HL-60/S4 treated with retinoic acid at 250 ng/mL for 4 days and 3 days (cell line): ENCODE results near the gene KRTAP9-2.
"Not testable (repeated sequence)": the region's sequence is repeated elsewhere in the genome, so short reads cannot be mapped to it uniquely, and the experiment has no call there.

Experiments used
- in situ Hi-C: fragments of 300-500 bp; cut with MboI; formaldehyde crosslinking; loops from 2 replicates; pipeline ENCODE4 v1.7.0; 2022; ENCODE audit warnings: low sequenced_read_pairs

KRTAP9-2 gene

DNA sequence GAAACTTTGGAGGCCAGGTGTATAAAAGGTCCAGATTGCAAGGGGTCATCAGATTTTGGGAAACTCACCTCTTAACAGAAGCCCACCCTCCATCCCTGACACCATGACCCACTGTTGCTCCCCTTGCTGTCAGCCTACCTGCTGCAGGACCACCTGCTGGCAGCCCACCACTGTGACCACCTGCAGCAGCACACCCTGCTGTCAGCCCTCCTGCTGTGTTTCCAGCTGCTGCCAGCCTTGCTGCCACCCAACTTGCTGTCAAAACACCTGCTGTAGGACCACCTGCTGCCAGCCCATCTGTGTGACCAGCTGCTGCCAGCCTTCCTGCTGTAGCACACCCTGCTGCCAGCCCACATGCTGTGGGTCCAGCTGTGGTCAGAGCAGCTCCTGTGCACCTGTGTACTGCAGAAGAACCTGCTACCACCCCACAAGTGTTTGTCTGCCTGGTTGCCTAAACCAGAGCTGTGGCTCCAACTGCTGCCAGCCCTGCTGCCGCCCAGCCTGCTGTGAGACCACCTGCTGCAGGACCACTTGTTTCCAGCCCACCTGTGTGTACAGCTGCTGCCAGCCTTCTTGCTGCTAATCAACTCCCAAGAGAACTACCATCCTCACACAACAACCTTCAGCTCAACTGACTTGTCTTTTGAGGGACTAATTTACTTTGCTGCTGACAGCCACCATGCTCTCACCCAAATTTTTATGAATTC is 6.1 kb downstream of the KRTAP9-2 start, which contains the start of gene KRTAP9-3:
Gene KRTAP9-3, plus strand, starts transcription at position 51 of the 707 bp plus-strand sequence. Its CDS starts 53 bp downstream, at position 104.
- in situ Hi-C loops, result not testable (repeated sequence)

DNA sequence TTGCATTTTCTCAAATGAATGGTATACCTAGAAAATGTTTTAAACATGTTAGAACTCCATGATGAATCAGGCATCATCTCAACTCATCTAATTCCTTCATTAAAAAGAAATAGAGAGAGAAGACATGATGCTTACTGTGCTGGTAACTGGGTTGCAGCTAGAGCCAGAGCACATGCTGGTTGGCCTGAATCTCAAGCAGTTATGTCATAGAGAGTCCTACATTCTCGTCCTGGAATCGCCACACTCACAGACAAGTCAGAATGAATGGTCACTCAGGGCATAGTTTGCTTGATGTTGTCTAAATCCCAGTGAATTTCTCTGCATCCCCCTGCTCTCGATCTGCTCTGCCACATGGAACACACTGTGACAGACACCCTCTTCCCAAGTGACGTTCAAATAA is 10.7 kb downstream of the KRTAP9-2 start:
- in situ Hi-C loops, result not testable (repeated sequence)

DNA sequence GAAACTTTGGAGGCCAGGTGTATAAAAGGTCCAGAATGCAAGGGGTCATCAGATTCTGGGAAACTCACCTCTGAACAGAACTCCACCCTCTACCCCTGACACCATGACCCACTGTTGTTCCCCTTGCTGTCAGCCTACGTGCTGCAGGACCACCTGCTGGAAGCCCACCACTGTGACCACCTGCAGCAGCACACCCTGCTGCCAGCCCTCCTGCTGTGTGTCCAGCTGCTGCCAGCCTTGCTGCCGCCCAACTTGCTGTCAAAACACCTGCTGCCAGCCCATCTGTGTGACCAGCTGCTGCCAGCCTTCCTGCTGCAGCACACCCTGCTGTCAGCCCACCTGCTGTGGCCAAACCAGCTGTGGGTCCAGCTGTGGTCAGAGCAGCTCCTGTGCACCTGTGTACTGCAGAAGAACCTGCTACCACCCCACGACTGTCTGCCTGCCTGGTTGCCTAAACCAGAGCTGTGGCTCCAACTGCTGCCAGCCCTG is 11.5 kb downstream of the KRTAP9-2 start, which contains the start of gene KRTAP9-8:
Gene KRTAP9-8, plus strand, starts transcription at position 51 of the 489 bp plus-strand sequence. Its CDS starts 53 bp downstream, at position 104.
- in situ Hi-C loops, result not testable (repeated sequence)

DNA sequence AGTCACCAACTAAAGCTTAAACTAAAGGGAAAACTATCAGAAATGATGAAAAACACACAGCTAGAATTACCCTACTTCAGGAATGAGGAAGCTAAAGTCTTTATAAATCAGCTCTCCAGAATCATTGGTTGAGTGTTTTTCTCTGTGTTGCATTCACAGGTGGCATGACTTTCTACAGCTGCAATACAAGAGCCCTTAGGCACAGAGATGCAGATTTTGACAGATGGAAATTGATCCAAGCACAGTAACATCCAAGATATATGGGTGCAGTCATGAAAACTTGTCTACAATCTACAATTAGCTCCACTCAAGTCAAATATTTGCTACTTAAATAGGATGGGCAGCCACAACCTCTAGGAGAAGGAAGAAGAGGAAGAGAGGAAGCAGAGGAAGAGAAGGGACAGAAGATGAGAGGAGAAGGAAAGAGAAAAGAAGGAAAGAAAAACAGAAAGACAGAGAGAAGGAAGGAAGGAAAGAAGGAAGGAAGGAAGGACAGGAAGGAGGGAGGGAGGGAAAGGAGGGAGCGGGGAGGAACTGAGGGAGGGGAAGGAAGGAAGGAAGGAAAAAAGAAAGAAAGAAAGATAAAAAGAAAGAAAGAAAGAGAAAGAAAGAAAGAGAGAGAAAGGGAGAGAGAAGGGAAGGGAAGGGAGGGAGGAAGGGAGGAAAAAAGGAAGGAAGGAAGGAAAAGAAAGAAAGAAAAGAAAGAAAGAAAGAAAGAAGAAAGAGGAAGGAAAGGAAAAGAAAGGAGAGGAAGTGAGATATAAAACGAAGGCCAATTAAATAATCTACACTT is 20.7 kb downstream of the KRTAP9-2 start:
- in situ Hi-C loops, result not testable (repeated sequence)

DNA sequence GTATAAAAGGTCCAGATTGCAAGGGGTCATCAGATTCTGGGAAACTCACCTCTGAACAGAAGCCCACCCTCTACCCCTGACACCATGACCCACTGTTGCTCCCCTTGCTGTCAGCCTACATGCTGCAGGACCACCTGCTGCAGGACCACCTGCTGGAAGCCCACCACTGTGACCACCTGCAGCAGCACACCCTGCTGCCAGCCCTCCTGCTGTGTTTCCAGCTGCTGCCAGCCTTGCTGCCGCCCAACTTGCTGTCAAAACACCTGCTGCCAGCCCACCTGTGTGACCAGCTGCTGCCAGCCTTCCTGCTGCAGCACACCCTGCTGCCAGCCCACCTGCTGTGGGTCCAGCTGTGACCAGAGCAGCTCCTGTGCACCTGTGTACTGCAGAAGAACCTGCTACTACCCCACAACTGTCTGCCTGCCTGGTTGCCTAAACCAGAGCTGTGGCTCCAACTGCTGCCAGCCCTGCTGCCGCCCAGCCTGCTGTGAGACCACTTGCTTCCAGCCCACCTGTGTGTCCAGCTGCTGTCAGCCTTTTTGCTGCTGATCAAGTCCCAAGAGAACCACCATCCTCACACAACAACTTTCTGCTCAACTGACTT is 23.3 kb downstream of the KRTAP9-2 start, which contains the start of gene KRTAP9-4:
Gene KRTAP9-4, plus strand, starts transcription at position 51 of the 604 bp plus-strand sequence. Its CDS starts 34 bp downstream, at position 85.
- in situ Hi-C loops, result not testable (repeated sequence)

DNA sequence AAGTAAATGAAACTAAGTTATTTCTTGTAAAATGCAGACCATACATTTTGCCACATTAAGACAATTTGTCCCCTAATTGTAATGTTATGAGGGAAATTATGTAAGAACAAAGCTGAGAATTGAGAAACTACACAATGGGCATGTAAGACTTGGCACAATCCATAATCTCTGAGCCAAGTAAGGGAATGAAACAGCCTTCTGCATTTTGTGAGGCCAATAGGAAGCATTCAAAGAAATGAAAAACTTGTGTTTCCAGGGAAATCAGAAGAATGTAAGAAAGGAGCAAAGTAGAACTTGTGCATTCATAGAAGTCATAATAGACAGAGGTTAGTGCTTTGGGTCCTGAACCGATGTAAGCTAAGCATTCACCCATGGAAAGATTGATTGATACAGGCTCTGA is 24.8 kb downstream of the KRTAP9-2 start:
- in situ Hi-C loops, result no loop called here

DNA sequence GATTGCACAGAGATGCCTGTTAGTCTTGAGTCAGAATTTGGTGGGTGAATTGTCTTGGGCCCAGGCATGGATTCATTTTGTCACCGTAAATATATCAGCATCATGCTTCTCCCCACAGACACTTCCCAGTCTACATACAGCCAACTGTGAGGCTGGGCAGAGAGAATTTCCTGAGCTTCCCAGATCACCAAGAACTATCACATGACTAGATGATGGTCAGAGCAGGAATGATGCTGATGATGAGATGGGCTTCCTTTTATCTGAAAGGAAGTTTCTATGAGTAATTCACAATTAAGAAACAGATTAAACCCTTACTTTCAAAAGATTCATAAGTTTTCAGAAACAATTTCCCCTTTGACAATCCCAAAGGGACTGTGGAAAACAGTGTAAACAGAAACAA is 28.4 kb downstream of the KRTAP9-2 start:
- in situ Hi-C loops, result no loop called here

DNA sequence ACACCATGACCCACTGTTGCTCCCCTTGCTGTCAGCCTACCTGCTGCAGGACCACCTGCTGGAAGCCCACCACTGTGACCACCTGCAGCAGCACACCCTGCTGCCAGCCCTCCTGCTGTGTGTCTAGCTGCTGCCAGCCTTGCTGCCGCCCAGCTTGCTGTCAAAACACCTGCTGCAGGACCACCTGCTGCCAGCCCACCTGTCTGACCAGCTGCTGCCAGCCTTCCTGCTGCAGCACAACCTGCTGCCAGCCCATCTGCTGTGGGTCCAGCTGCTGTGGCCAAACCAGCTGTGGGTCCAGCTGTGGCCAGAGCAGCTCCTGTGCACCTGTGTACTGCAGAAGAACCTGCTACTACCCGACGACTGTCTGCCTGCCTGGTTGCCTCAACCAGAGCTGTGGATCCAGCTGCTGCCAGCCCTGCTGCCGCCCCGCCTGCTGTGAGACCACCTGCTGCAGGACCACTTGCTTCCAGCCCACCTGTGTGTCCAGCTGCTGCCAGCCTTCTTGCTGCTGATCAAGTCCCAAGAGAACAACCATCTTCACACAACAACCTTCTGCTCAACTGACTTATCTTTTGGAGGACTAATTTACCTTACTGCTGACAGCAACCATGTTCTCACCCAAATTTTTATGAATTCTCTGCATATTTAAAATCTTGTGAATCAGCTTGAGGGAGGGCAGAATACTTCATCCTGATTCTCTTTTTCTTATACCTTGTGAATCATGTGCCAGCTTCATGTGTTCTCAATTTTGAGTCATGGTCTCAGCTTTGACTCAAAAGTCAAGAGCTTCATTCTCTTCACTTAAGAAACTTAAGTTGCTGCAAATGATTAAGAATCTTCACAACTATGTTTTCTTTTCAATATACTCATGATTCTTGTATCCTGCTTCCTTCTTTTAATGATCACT is 29.2 kb downstream of the KRTAP9-2 start, which contains the start of gene KRTAP9-9:
Gene KRTAP9-9, plus strand, starts transcription at position 4 of the 910 bp plus-strand sequence.
- in situ Hi-C loops, result not testable (repeated sequence)

DNA sequence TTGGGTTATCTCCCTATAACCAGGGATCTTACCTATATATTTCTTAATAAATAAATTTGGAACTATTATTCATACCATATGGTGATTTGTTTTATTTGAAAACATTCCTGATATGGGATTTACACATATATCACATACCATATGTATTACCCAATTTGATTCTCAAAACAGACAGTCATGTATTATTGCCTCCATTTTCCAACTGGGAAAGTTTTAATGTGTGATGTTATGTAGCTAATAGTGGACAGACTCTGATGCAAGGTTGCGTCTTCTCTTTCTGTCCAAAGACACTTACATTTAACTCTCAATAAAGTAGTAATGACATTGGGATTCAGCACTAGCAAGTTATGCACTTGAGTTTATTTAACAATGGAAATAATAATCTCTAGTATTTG is 29.8 kb downstream of the KRTAP9-2 start:
- in situ Hi-C loops, result no loop called here

DNA sequence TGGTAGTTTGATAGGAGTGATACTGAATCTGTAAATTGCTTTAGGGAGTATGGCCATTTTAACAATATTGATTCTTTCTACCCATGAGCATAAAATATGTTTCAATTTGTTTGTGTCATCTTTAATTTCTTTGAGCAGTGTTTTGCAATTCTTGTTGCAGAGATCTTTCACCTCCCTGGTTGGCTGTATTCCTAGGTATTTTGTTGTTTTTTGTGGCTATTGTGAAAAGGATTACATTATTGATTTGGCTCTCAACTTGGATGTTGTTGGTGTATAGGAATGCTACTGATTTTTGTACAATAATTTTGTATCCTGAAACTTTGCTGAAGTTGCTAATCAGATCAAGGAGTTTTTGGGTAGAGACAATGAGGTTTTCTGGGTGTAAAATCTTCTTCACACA is 32.0 kb downstream of the KRTAP9-2 start:
- in situ Hi-C loops, result no loop called here

DNA sequence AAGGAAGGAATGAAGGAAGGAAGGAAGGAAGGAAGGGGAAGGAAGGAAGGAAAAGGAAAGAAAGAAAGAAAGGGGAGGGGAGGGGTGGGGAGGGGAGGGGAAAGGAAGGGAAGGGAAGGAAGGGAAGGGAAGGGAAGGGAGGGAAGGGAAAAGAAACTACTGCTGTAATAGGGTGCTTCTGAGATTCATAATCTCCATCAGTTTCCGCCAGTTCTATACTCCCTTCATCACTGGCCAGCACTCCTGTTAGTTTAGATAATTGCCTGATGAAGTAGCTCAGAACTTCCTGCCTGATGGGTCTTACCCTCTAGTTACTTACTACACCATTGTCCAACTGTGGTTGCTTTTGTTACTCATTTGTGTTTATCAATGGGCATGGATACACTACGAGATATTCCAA is 36.8 kb downstream of the KRTAP9-2 start:
- in situ Hi-C loops, result no loop called here

DNA sequence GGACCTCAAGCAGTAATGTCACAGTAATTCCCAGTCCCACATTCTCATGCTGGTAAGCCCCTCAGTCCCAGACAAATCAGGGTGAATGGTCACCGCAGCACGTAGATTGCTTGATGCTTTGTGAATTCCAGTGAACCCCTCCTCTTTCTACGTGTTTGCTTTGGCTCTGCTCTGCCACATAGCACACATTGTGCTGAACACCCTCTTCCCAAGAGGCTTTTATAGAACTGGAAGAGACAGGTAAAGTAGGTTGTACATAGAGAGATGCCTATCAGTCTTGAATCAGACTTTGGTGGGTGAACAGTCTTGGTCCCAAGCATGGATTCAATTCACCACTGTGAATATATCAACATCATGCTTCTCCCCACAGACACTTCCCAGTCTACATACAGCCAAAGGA is 38.2 kb downstream of the KRTAP9-2 start:
- in situ Hi-C loops, result no loop called here

DNA sequence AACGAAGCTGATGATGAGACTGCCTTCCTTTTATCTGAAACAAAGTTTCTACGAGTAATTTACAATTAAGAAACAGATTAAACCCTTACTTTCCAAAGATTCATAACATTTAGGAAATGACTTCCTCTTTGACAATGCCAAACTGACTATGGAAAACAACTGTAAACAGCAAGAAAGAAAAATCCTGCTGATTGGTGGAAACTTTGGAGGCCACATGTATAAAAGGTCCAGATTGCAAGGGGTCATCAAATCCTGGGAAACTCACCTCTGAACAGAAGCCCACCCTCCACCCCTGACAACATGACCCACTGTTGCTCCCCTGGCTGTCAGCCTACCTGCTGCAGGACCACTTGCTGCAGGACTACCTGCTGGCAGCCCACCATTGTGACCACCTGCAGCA is 38.6 kb downstream of the KRTAP9-2 start, which contains the start of gene KRTAP9-6:
Gene KRTAP9-6, plus strand, starts transcription at position 301 of the 400 bp plus-strand sequence. Its CDS starts 0 bp downstream, at position 301.
- in situ Hi-C loops, result no loop called here

DNA sequence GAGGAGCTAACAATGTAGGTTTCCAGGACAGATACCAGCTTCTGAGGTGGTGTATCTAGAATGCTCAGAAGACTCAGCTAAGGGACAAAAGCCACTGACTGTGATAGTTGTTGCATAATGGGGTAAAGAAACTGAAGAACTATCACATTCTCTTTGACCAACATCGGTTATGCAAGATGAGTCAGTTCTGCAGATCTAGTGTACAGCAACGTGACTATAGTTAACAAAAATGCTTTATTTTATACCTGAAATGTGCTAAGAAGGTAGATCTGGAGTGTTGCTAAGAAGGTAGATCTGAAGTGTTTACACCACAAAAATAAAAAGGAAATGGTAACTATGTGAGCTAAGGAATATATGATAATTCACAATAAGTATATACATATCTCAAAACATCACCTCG is 41.3 kb downstream of the KRTAP9-2 start:
- in situ Hi-C loops, result no loop called here

DNA sequence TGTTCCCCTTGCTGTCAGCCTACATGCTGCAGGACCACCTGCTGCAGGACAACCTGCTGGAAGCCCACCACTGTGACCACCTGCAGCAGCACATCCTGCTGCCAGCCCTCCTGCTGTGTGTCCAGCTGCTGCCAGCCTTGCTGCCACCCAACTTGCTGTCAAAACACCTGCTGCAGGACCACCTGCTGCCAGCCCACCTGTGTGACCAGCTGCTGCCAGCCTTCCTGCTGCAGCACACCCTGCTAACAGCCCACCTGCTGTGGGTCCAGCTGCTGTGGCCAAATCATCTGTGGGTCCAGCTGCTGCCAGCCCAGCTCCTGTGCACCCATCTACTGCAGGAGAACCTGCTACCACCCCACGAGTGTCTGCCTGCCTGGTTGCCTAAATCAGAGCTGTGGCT is 44.9 kb downstream of the KRTAP9-2 start:
- in situ Hi-C loops, result not testable (repeated sequence)

DNA sequence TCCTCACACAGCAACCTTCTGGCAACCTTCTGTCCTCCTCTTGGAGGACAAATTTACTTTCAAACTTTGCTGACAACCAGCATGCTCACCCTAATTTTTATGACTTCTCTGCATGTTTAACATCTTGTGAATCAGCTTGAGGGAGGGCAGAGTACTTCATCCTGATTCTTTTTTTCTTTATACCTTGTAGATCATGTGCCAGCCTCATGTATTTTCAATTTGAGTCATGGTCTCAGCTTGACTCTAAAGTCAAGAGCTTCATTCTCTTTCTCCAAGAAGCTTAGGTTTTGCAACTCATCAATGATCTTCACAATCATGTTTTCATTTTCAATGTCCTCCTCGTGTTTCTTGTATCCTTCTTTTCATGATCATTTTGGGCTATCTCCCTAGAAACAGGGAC is 45.4 kb downstream of the KRTAP9-2 start:
- in situ Hi-C loops, result no loop called here

DNA sequence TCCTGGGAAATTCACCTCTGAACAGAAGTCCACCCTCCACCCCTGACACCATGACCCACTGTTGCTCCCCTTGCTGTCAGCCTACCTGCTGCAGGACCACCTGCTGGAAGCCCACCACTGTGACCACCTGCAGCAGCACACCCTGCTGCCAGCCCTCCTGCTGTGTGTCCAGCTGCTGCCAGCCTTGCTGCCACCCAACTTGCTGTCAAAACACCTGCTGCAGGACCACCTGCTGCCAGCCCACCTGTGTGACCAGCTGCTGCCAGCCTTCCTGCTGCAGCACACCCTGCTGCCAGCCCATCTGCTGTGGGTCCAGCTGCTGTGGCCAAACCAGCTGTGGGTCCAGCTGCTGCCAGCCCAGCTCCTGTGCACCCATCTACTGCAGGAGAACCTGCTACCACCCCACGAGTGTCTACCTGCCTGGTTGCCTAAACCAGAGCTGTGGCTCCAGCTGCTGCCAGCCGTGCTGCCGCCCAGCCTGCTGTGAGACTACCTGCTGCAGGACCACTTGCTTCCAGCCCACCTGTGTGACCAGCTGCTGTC is 49.3 kb downstream of the KRTAP9-2 start, which contains the start of gene KRTAP9-7:
Gene KRTAP9-7, plus strand, starts transcription at position 51 of the 543 bp plus-strand sequence. Its CDS starts 0 bp downstream, at position 51.
- in situ Hi-C loops, result not testable (repeated sequence)
